Hepatocyte (in vitro differentiated cells): ENCODE measurements around the gene RIBC2. TPM values are rescaled to one million over a fixed set of nuclear protein-coding genes. Genes with fewer than 3 reads are reported as not detected.

Experiments used
- DNase-seq: peaks from one replicate; pipeline ENCODE4 v3.0.0-alpha.2; 2016; ENCODE audit warnings: low spot score
- H2AFZ ChIP-seq: fragments of 200-600 bp; sonication (generic); 2 replicates; pipeline ENCODE4 v1.6.0; 2016; ENCODE audit warnings: antibody characterized with exemption, mild to moderate bottlenecking
- H3K27ac ChIP-seq: fragments of 200-600 bp; sonication (generic); 2 replicates; pipeline ENCODE4 v1.5.1; 2016; ENCODE audit warnings: mild to moderate bottlenecking
- H3K27me3 ChIP-seq: fragments of 200-600 bp; sonication (generic); 2 replicates; pipeline ENCODE4 v1.6.1; 2016
- H3K36me3 ChIP-seq: fragments of 200-600 bp; sonication (generic); replicated peaks from 2 replicates; pipeline ENCODE4 v1.5.1; 2016; ENCODE audit warnings: low read depth; ENCODE audit not compliant: insufficient read depth
- H3K4me1 ChIP-seq: fragments of 200-600 bp; sonication (generic); 2 replicates; pipeline ENCODE4 v1.5.1; 2016; ENCODE audit warnings: mild to moderate bottlenecking, moderate library complexity; ENCODE audit not compliant: insufficient read depth
- H3K4me2 ChIP-seq: fragments of 200-600 bp; sonication (generic); 2 replicates; pipeline ENCODE4 v1.6.0; 2016
- H3K4me3 ChIP-seq: fragments of 200-600 bp; sonication (generic); 2 replicates; pipeline ENCODE4 v1.5.1; 2016; ENCODE audit warnings: mild to moderate bottlenecking
- H3K79me2 ChIP-seq: fragments of 200-600 bp; sonication (generic); 2 replicates; pipeline ENCODE4 v1.6.0; 2017; ENCODE audit warnings: mild to moderate bottlenecking
- H3K9me2 ChIP-seq: fragments of 200-600 bp; sonication (generic); replicated peaks from 2 replicates; pipeline ENCODE4 v1.6.0; 2017; ENCODE audit warnings: mild to moderate bottlenecking; ENCODE audit not compliant: insufficient read depth
- H3K9me3 ChIP-seq: fragments of 200-600 bp; sonication (generic); 2 replicates; pipeline ENCODE4 v1.5.1; 2016; ENCODE audit warnings: low read depth, mild to moderate bottlenecking
- H4K20me1 ChIP-seq: fragments of 200-600 bp; sonication (generic); 2 replicates; pipeline ENCODE4 v1.6.0; 2016; ENCODE audit warnings: mild to moderate bottlenecking; ENCODE audit not compliant: insufficient read depth, poor library complexity, severe bottlenecking
- EZH2 ChIP-seq: fragments of 200-600 bp; sonication (generic); IDR thresholded peaks from 2 replicates; pipeline ENCODE4 v1.6.1; 2016; ENCODE audit warnings: antibody characterized with exemption, mild to moderate bottlenecking, borderline replicate concordance
- EZH2phosphoT487 ChIP-seq: fragments of 200-600 bp; sonication (generic); IDR thresholded peaks from one replicate; pipeline ENCODE4 v1.6.1; 2018; ENCODE audit warnings: antibody characterized with exemption, mild to moderate bottlenecking, low read depth, moderate library complexity; ENCODE audit not compliant: unreplicated experiment, severe bottlenecking
- WGBS: methylation state at CpG from one replicate; pipeline ENCODE4 v1.1.6; 2016; ENCODE audit warnings: low lambda C conversion rate; ENCODE audit errors: missing lambda C conversion rate; 5-methylcytosine and 5-hydroxymethylcytosine counted together
- polyA plus RNA-seq: library from polyadenylated mRNA; unstranded; fragments of >200 nt; fragmentation: Nextera tagmentation; extraction: Ambion mirVana; gene quantifications from 2 replicates; pipeline ENCODE4 v1.2.1, GENCODE V29; 2016
- total RNA-seq: library from RNA; depleted of rRNA; stranded (reverse); fragments of >200 nt; gene quantifications from 2 replicates; pipeline ENCODE4 v1.2.3, GENCODE V29; 2014
- TF ChIP-seq, protein P1 (sequence below): fragments of 200-600 bp; sonication (generic); IDR thresholded peaks from 2 replicates; pipeline ENCODE4 v1.5.1; 2016; ENCODE audit warnings: antibody characterized with exemption, mild to moderate bottlenecking; ENCODE audit not compliant: poor library complexity

The RIBC2 gene
- total and polyA plus RNA-seq, 2 experiments from 2014 or later, result 0.50 to 0.56 TPM

DNA sequence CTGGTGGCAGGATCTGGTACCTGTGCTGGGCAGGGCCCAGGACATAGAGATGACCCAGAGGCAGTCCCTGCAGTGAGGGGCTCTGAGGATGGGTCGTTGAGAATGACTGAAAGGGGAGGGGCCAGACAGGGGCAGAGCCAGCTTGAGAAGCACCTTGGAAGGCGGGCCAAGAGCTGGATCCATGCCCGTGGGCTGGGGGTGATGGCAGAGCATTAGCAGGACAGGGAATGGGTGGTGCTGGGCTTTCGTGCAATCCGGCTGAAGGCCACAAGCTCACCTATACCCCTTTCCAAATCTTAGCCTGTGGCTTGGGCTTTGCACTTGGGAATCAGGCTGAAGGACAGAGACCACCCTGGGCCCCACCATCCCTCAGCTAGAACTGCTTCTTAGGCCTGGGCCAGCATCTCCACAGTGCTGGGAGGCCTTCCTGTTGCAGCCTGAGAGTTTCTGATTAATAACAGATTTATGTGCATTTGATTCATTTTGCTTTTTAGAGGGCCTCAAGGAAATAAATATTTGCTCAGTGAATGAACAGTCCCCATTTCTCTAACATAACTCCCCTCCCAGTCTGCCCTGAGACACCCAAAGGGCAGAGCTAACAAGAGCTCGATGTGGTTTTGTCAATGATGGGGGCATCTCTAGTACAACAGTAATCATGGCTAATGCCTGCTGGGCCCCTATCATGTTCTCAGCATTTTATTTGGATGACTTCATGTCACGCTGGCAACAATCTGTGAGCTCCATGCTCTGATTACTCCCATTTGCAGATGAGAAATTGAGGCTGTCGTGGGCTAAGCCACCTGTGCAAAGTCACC, 39.3 kb downstream of the RIBC2 start:
- no peaks in the 10 kb centered on the region for H3K79me2 ChIP-seq
- H3K36me3 ChIP-seq, result no peaks in the 10 kb centered on the region
- no peaks in the 10 kb centered on the region for H3K9me2 ChIP-seq
- peaks cover 44% of the 10 kb centered on the region for H3K4me1 ChIP-seq
- no peak overlapping the region for H3K4me2 ChIP-seq
- TF ChIP-seq EZH2phosphoT487 (no peak), EZH2 (no peak)
- TF ChIP-seq, protein P1, sequence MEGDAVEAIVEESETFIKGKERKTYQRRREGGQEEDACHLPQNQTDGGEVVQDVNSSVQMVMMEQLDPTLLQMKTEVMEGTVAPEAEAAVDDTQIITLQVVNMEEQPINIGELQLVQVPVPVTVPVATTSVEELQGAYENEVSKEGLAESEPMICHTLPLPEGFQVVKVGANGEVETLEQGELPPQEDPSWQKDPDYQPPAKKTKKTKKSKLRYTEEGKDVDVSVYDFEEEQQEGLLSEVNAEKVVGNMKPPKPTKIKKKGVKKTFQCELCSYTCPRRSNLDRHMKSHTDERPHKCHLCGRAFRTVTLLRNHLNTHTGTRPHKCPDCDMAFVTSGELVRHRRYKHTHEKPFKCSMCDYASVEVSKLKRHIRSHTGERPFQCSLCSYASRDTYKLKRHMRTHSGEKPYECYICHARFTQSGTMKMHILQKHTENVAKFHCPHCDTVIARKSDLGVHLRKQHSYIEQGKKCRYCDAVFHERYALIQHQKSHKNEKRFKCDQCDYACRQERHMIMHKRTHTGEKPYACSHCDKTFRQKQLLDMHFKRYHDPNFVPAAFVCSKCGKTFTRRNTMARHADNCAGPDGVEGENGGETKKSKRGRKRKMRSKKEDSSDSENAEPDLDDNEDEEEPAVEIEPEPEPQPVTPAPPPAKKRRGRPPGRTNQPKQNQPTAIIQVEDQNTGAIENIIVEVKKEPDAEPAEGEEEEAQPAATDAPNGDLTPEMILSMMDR, result no peak
- H3K27me3 ChIP-seq, result no peaks in the 10 kb centered on the region
- DNase-seq, result no peak
- H3K9me3 ChIP-seq, result no peaks in the 10 kb centered on the region
- H3K4me3 ChIP-seq, result no peak overlapping the region
- H4K20me1 ChIP-seq, result no peaks in the 10 kb centered on the region
- no peak overlapping the region for H2AFZ ChIP-seq
- peak overlapping the region; percentile 82 for H3K27ac ChIP-seq
- 67% methylated on average over 8 of the region's 8 CpGs for WGBS

DNA sequence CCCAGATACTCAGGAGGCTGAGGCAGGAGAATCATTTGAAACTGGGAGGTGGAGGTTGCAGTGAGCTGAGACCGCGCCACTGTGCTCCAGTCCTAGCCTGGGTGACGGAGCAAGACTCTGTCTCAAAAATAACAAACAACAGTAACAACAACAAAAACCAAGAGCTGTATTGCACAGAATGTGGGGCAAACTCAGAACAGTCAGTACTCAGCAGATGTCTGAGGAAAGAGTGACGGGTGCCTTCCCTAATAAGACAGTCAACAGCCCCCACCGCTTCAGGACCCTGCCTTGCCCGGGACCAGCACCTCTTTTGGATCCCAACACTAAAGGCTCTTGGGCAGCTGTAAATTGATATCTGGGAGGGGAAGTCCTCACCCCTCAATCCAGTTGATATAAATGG, 40.3 kb downstream of the RIBC2 start:
- H4K20me1 ChIP-seq, result no peaks in the 10 kb centered on the region
- H3K9me2 ChIP-seq, result no peaks in the 10 kb centered on the region
- H3K4me3 ChIP-seq, result no peak overlapping the region
- no peak for DNase-seq
- 93% methylated on average over 6 of the region's 6 CpGs for WGBS
- no peak overlapping the region for H2AFZ ChIP-seq
- H3K79me2 ChIP-seq, result no peaks in the 10 kb centered on the region
- H3K4me1 ChIP-seq, result peaks cover 44% of the 10 kb centered on the region
- TF ChIP-seq EZH2phosphoT487, result no peak
- TF ChIP-seq EZH2, result no peak
- TF ChIP-seq, protein P1, result no peak
- no peak overlapping the region for H3K4me2 ChIP-seq
- no peaks in the 10 kb centered on the region for H3K27me3 ChIP-seq
- no peaks in the 10 kb centered on the region for H3K36me3 ChIP-seq
- no peaks in the 10 kb centered on the region for H3K9me3 ChIP-seq
- H3K27ac ChIP-seq, result peak overlapping the region; percentile 50

DNA sequence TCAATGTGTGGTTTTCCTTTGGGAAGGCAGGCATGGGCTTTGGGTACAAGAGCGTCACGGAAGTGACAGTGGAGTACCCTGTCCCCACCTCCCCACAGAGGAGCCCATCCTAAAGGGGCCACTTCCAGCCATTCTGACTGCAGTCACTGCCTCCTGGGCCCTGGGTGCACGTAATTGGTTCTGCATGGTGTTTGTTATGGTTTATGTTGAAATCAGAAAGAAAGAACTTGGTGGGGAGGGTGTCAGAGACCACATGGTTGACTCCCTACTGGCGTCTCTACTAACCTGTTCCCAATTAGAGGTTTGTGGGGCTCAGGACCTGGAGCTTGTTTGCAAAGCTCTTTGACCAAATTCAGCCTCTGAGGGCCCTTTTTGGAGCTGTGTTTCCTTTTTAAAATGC, 40.8 kb downstream of the RIBC2 start:
- Histone ChIP-seq H3K9me2 (no peaks in the 10 kb centered on the region), H4K20me1 (no peaks in the 10 kb centered on the region), H3K27ac (peak overlapping the region; percentile 50), H3K4me3 (no peak overlapping the region), H3K9me3 (no peaks in the 10 kb centered on the region), H3K36me3 (no peaks in the 10 kb centered on the region), H2AFZ (no peak overlapping the region), H3K79me2 (no peaks in the 10 kb centered on the region), H3K27me3 (no peaks in the 10 kb centered on the region), H3K4me1 (peaks cover 44% of the 10 kb centered on the region), H3K4me2 (no peak overlapping the region)
- DNase-seq, result no peak
- no peak for TF ChIP-seq EZH2phosphoT487
- TF ChIP-seq, protein P1, result no peak
- no peak for TF ChIP-seq EZH2
- WGBS, result 56% methylated on average over 4 of the region's 4 CpGs
